H1 (cell line): ENCODE data around the gene RALGAPA2. TPM values are rescaled to one million over a fixed set of nuclear protein-coding genes. Genes with fewer than 3 reads are reported as not detected.

Experiments used
- CTCF ChIA-PET: fragments of 300-600 bp; sonication (Branson Sonifier 250); formaldehyde crosslinking; loops from one replicate; lab custom pipeline; 2021; ENCODE audit not compliant: partially characterized antibody; lab: Charles Lee
- POLR2A ChIA-PET: fragments of 300-600 bp; sonication (Branson Sonifier 250); formaldehyde crosslinking; loops from one replicate; lab custom pipeline; 2021; ENCODE audit warnings: inconsistent platforms; ENCODE audit not compliant: partially characterized antibody; lab: Charles Lee
- DNase-seq, 2 experiments: peaks; one replicate each; pipeline versions ENCODE4 v3.0.0 to v3.0.0-alpha.2; 2010 to 2022; ENCODE audit warnings: low spot score in 2 of 2, low read depth in 1 of 2, mixed read lengths in 1 of 2
- FAIRE-seq: peaks from 2 replicates; lab custom pipeline; 2011; peaks lifted over from hg19 to GRCh38; lab: Jason Lieb, UNC
- H2AFZ ChIP-seq: 2 replicates; pipeline ENCODE4 v1.8.1; 2012; ENCODE audit warnings: low read length, inconsistent platforms
- H2AK5ac ChIP-seq: 2 replicates; pipeline ENCODE4 v1.6.1; 2013; ENCODE audit warnings: low read depth, low read length
- H2BK120ac ChIP-seq: replicated peaks from 2 replicates; pipeline ENCODE3; 2013; ENCODE audit warnings: low read depth, low read length, inconsistent platforms
- H2BK12ac ChIP-seq: 2 replicates; pipeline ENCODE4 v1.6.1; 2013; ENCODE audit warnings: low read depth, low read length
- H2BK15ac ChIP-seq: 2 replicates; pipeline ENCODE4 v1.6.1; 2013; ENCODE audit warnings: low read length
- H2BK20ac ChIP-seq: 2 replicates; pipeline ENCODE4 v1.6.1; 2013; ENCODE audit warnings: low read length
- H2BK5ac ChIP-seq: 2 replicates; pipeline ENCODE4 v1.6.1; 2013; ENCODE audit warnings: low read depth, low read length
- H3K14ac ChIP-seq: 2 replicates; pipeline ENCODE4 v1.6.1; 2013; ENCODE audit warnings: inconsistent platforms; ENCODE audit not compliant: insufficient read length
- H3K18ac ChIP-seq: 2 replicates; pipeline ENCODE4 v1.6.1; 2013; ENCODE audit warnings: low read length; ENCODE audit errors: extremely low read depth
- H3K23ac ChIP-seq: 2 replicates; pipeline ENCODE4 v1.6.1; 2013; ENCODE audit warnings: inconsistent platforms; ENCODE audit not compliant: insufficient read length
- H3K23me2 ChIP-seq: 2 replicates; pipeline ENCODE4 v1.6.1; 2013; ENCODE audit warnings: low read depth, low read length
- H3K27ac ChIP-seq: 2 replicates; pipeline ENCODE4 v1.6.1; 2011; ENCODE audit warnings: low read depth, low read length, inconsistent platforms
- H3K27me3 ChIP-seq, 4 experiments: replicated peaks in 1 of 4; 1 replicate in 1 of 4; 2 replicates in 3 of 4; pipeline versions ENCODE4 v1.6.1 to v1.8.1; 2011 to 2013; ENCODE audit warnings: low read length in 3 of 4, mild to moderate bottlenecking in 3 of 4, inconsistent platforms in 2 of 4, mixed read lengths in 2 of 4, moderate library complexity in 1 of 4; ENCODE audit not compliant: control insufficient read depth in 3 of 4, insufficient read depth in 3 of 4; ENCODE audit errors: extremely low read depth in 1 of 4
- H3K36me3 ChIP-seq, 4 experiments: 2 replicates each; pipeline versions ENCODE4 v1.6.1 to v1.8.1; 2011 to 2013; ENCODE audit warnings: mild to moderate bottlenecking in 4 of 4, low read length in 3 of 4, moderate library complexity in 2 of 4, control low read depth in 1 of 4, inconsistent platforms in 1 of 4; ENCODE audit not compliant: insufficient read depth in 4 of 4, control insufficient read depth in 2 of 4
- H3K4ac ChIP-seq: replicated peaks from 2 replicates; pipeline ENCODE3; 2013; ENCODE audit warnings: low read length, low read depth, mixed read lengths, inconsistent platforms; ENCODE audit not compliant: insufficient read length
- H3K4me1 ChIP-seq, 4 experiments: replicated peaks in 1 of 4; 1 replicate in 1 of 4; 2 replicates in 3 of 4; pipeline versions ENCODE4 v1.6.1 to v1.8.1; 2011 to 2013; ENCODE audit warnings: low read length in 3 of 4, inconsistent platforms in 2 of 4, mixed read lengths in 1 of 4; ENCODE audit not compliant: insufficient read depth in 4 of 4, control insufficient read depth in 3 of 4
- H3K4me2 ChIP-seq, 2 experiments: 2 replicates each; pipeline versions ENCODE4 v1.6.1 to v1.8.1; 2011 to 2013; ENCODE audit warnings: low read depth in 2 of 2, low read length in 2 of 2, control low read depth in 1 of 2, inconsistent platforms in 1 of 2, mild to moderate bottlenecking in 1 of 2; ENCODE audit not compliant: insufficient read depth in 1 of 2
- H3K4me3 ChIP-seq, 4 experiments: fragments of 200-600, 300-600 bp in 1 of 4; sonication (generic), shearing (Covaris generic), sonication (Bioruptor Twin) in 1 of 4; 2 replicates each; pipeline versions ENCODE4 v1.5.1 to v1.8.1; 2011 to 2016; ENCODE audit warnings: low read length in 4 of 4, low read depth in 3 of 4, control low read depth in 2 of 4, inconsistent platforms in 2 of 4, mild to moderate bottlenecking in 2 of 4, mixed read lengths in 1 of 4, moderate library complexity in 1 of 4; ENCODE audit not compliant: insufficient read depth in 2 of 4; ENCODE audit errors: extremely low read depth in 1 of 4
- H3K56ac ChIP-seq: replicated peaks from 2 replicates; pipeline ENCODE3; 2013; ENCODE audit warnings: low read depth, mild to moderate bottlenecking, mixed read lengths, low read length, inconsistent platforms; ENCODE audit not compliant: insufficient read length
- H3K79me1 ChIP-seq: 2 replicates; pipeline ENCODE4 v1.6.1; 2013; ENCODE audit warnings: low read depth, low read length, control low read depth
- H3K79me2 ChIP-seq, 2 experiments: 2 replicates each; pipeline versions ENCODE4 v1.6.1 to v1.8.1; 2012 to 2013; ENCODE audit warnings: low read length in 2 of 2, mild to moderate bottlenecking in 2 of 2, inconsistent platforms in 1 of 2; ENCODE audit not compliant: insufficient read depth in 2 of 2, control insufficient read depth in 1 of 2
- H3K9ac ChIP-seq, 4 experiments: replicated peaks in 1 of 4; 1 replicate in 1 of 4; 2 replicates in 3 of 4; pipeline versions ENCODE4 v1.6.1 to v1.8.1; 2011 to 2013; ENCODE audit warnings: low read depth in 3 of 4, low read length in 3 of 4, control low read depth in 2 of 4, mild to moderate bottlenecking in 2 of 4, moderate library complexity in 2 of 4, inconsistent platforms in 1 of 4; ENCODE audit errors: extremely low read depth in 1 of 4
- H3K9me3 ChIP-seq, 2 experiments: 2 replicates each; pipeline versions ENCODE4 v1.6.1 to v1.8.1; 2012 to 2013; ENCODE audit warnings: mild to moderate bottlenecking in 2 of 2, moderate library complexity in 2 of 2, control low read depth in 1 of 2, inconsistent platforms in 1 of 2, low read depth in 1 of 2, low read length in 1 of 2, mixed read lengths in 1 of 2; ENCODE audit not compliant: insufficient read depth in 2 of 2
- H4K20me1 ChIP-seq, 2 experiments: replicated peaks in 1 of 2; 2 replicates each; pipeline versions ENCODE3 to v1.8.1; 2011 to 2013; ENCODE audit warnings: inconsistent platforms in 2 of 2, low read length in 2 of 2, mild to moderate bottlenecking in 1 of 2; ENCODE audit not compliant: insufficient read depth in 2 of 2, control insufficient read depth in 1 of 2
- H4K5ac ChIP-seq: 2 replicates; pipeline ENCODE4 v1.6.1; 2013; ENCODE audit warnings: low read length, low read depth, mixed read lengths, inconsistent platforms; ENCODE audit not compliant: insufficient read length
- H4K8ac ChIP-seq: 2 replicates; pipeline ENCODE4 v1.8.0; 2013; ENCODE audit warnings: mild to moderate bottlenecking, moderate library complexity, low read length, inconsistent platforms; ENCODE audit not compliant: insufficient read depth; ENCODE audit errors: extremely low read depth
- H4K91ac ChIP-seq: replicated peaks from 2 replicates; pipeline ENCODE3; 2013; ENCODE audit warnings: low read length, mixed read lengths, inconsistent platforms; ENCODE audit not compliant: insufficient read length
- CREB1 ChIP-seq: IDR thresholded peaks from 2 replicates; pipeline ENCODE4 v1.6.1; 2012; ENCODE audit warnings: inconsistent platforms
- EGR1 ChIP-seq: IDR thresholded peaks from 2 replicates; pipeline ENCODE4 v1.6.1; 2011; ENCODE audit warnings: low read depth, low read length, borderline replicate concordance
- FOSL1 ChIP-seq: IDR thresholded peaks from 2 replicates; pipeline ENCODE4 v1.6.1; 2011; ENCODE audit warnings: mild to moderate bottlenecking, low read depth, low read length, moderate library complexity; ENCODE audit not compliant: insufficient read depth
- HDAC2 ChIP-seq, 2 experiments: fragments of 300-600 bp in 1 of 2; sonication (generic) in 1 of 2; IDR thresholded peaks; 2 replicates each; pipeline ENCODE4 v1.6.1; 2011 to 2012; ENCODE audit warnings: low read depth in 2 of 2, low read length in 2 of 2, mild to moderate bottlenecking in 2 of 2, moderate library complexity in 2 of 2, borderline replicate concordance in 1 of 2, inconsistent platforms in 1 of 2
- MAX ChIP-seq: IDR thresholded peaks from 2 replicates; pipeline ENCODE4 v1.6.1; 2012; ENCODE audit warnings: inconsistent platforms
- RAD21 ChIP-seq, 2 experiments: IDR thresholded peaks in 1 of 2; conservative IDR thresholded peaks in 1 of 2; 2 replicates each; pipeline ENCODE4 v1.6.1; 2011; ENCODE audit warnings: low read depth in 2 of 2, low read length in 2 of 2, improper control_type of control experiment in 1 of 2, inconsistent platforms in 1 of 2, mild to moderate bottlenecking in 1 of 2, moderate library complexity in 1 of 2
- RBBP5 ChIP-seq: IDR thresholded peaks from 2 replicates; pipeline ENCODE4 v1.7.1; 2012; ENCODE audit warnings: low read depth, mild to moderate bottlenecking, inconsistent platforms, low read length, moderate library complexity, borderline replicate concordance
- SIX5 ChIP-seq: IDR thresholded peaks from 2 replicates; pipeline ENCODE4 v1.6.1; 2011; ENCODE audit warnings: mild to moderate bottlenecking, low read depth, low read length
- USF2 ChIP-seq: IDR thresholded peaks from 2 replicates; pipeline ENCODE4 v1.6.1; 2011; ENCODE audit warnings: low read length, improper control_type of control experiment
- WGBS, 2 experiments: shearing (Covaris generic) in 1 of 2; methylation state at CpG; one replicate each; pipeline versions ENCODE4 v1.1.6 to v1.1.7; 2013 to 2015; ENCODE audit warnings: low lambda C conversion rate in 2 of 2, mixed read lengths in 2 of 2, inconsistent platforms in 1 of 2, low coverage in 1 of 2, missing lambda C conversion rate in 1 of 2; ENCODE audit not compliant: insufficient replicate concordance in 2 of 2, insufficient coverage in 1 of 2, insufficient read length in 1 of 2; ENCODE audit errors: extremely low coverage in 1 of 2, missing lambda C conversion rate in 1 of 2; 5-methylcytosine and 5-hydroxymethylcytosine counted together
- polyA plus RNA-seq, 7 experiments: library from polyadenylated mRNA; depleted of rRNA in 3 of 7; stranded (reverse) in 5 of 7; unstranded in 2 of 7; fragments of >200 nt in 5 of 7; fragments of 200-250 nt in 2 of 7; gene quantifications; 1 replicate in 5 of 7; 2 replicates in 1 of 7; 4 replicates in 1 of 7; pipeline versions ENCODE4 v1.2.1 to v1.2.3, GENCODE V29; 2011 to 2013; ENCODE audit warnings: missing spikeins in 2 of 7, mixed read lengths in 2 of 7
- total RNA-seq: library from RNA; stranded (reverse); fragmentation: NEBNext Ultra II Directional; extraction: Animal tissue kit (Norgen Biotek cat#: 25700); gene quantifications from 2 replicates; pipeline ENCODE4 v1.2.1, GENCODE V29; 2021

RALGAPA2 gene
- total and polyA plus RNA-seq, 2 of the 8 experiments (the other 6 are each of a cell fraction or from before 2014, with no cell fraction given), result 5.1 to 25.5 TPM

GRCh38 chr20:20710443-20711315 is 1.8 kb downstream of the RALGAPA2 start:
- WGBS, 2 experiments, result 77% methylated on average over 6 of the region's 6 CpGs; no CpG with 5 or more reads in 1 of the 2 experiments
- no peak overlapping the region for H2BK120ac ChIP-seq
- POLR2A ChIA-PET, result interaction anchor here (1.3 kb wide), 1 partner anchor 114 kb away, joined by 3 read pairs; no protein-coding TSS in a partner anchor
- DNase-seq (no peak), FAIRE-seq (no peak)
- peaks cover 0 to 4% of the 10 kb centered on the region in 2 experiments for H4K20me1 ChIP-seq
- H2AK5ac ChIP-seq, result no peak overlapping the region
- peak overlapping the region in 1 of 4 experiments; percentile 94; a peak in 2 of 8 replicates for H3K4me3 ChIP-seq
- peaks cover 4% of the 10 kb centered on the region; the same call in 1 of the 2 replicates for H3K23me2 ChIP-seq
- no peak overlapping the region for H3K18ac ChIP-seq
- no peak overlapping the region for H3K4ac ChIP-seq
- H2BK5ac ChIP-seq, result no peak overlapping the region
- no peak overlapping the region for H4K91ac ChIP-seq
- no peaks in the 10 kb centered on the region for H3K36me3 ChIP-seq
- no peak overlapping the region for H3K56ac ChIP-seq
- no peak overlapping the region for H3K9ac ChIP-seq
- no peaks in the 10 kb centered on the region; a peak in 2 of 7 replicates for H3K27me3 ChIP-seq
- H2BK15ac ChIP-seq, result no peak overlapping the region
- H3K9me3 ChIP-seq, result no peaks in the 10 kb centered on the region
- peak overlapping the region; percentile 80 to 91 for H3K4me2 ChIP-seq
- peaks cover 9% of the 10 kb centered on the region; the same call in 1 of the 2 replicates for H3K79me1 ChIP-seq
- peaks cover 10 to 58% of the 10 kb centered on the region in 2 experiments for H3K79me2 ChIP-seq
- no peak overlapping the region for H2BK12ac ChIP-seq
- no peak overlapping the region for H2BK20ac ChIP-seq
- H3K14ac ChIP-seq, result no peak overlapping the region
- no peak overlapping the region for H3K23ac ChIP-seq
- H4K8ac ChIP-seq, result no peak overlapping the region
- no peak overlapping the region for H3K27ac ChIP-seq
- H4K5ac ChIP-seq, result no peak overlapping the region
- CTCF ChIA-PET, result interaction anchor here (0.6 kb wide), 1 partner anchor 116 kb away, joined by 3 read pairs; no protein-coding TSS in a partner anchor
- peaks cover 1 to 7% (median 3%) of the 10 kb centered on the region in 4 experiments; a peak in 6 of 7 replicates for H3K4me1 ChIP-seq
- H2AFZ ChIP-seq, result no peak overlapping the region
- no peak for TF ChIP-seq RBBP5
- no peak for TF ChIP-seq CREB1
- no peak for TF ChIP-seq HDAC2 (IDR thresholded peaks at IDR 0.05; ENCODE audit: borderline replicate concordance in 1 of 2, low read depth in 2 of 2, low read length in 2 of 2)
- no peak for TF ChIP-seq USF2
- no peak for TF ChIP-seq RAD21 (IDR thresholded peaks at IDR 0.05 in 1 of 2, conservative IDR thresholded peaks at IDR 0.05 in 1 of 2; ENCODE audit: low read depth in 2 of 2, low read length in 2 of 2)
- no peak for TF ChIP-seq FOSL1
- no peak for TF ChIP-seq MAX
- TF ChIP-seq EGR1, result no peak
- TF ChIP-seq SIX5, result no peak
